Measurements from ENCODE around the gene NHP2.
"Not testable (repeated sequence)": the region's sequence is repeated elsewhere in the genome, so short reads cannot be mapped to it uniquely, and the experiment has no call there.

The NHP2 gene

DNA sequence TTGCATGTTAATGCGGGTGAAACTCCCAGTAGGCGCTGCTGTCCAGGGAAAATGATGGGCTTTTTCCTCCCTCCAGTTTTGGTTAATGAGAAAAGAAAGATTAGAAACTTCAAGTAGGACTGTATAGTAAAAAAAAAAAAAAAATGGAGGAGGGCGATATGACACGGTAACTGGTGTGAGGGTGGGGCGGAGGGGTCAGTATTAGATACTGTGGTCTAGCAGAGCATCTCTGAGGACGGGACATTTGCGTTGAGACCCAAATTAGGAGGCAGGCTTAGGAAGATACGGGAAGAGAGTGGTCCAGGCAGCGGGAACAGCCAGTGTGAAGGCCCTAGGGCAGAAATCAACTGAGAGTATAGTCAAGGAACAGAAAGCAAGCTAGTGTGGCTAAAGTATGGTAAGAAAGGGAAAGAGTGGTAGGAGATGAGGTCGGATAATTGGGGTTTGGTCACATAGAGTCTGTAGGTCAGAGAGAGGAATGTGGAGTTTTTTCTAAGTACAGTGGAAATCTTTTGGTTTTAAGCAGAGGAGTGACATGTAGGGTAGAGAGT lies 22.2 kb downstream of the NHP2 start:
- in situ Hi-C loops (cut with MboI; ENCODE audit: low sequenced_read_pairs): no loop called here

- in situ Hi-C loops (cut with MboI; ENCODE audit: low sequenced_read_pairs): no loop called here
These were observed 22.9 kb downstream of the NHP2 start, which contains the start of gene RMND5B for GRCh38 chr5:178130576-178131445. TSS of gene RMND5B (plus strand) at chr5:178131014. CDS start at chr5:178138120, 7,106 bp downstream.

- in situ Hi-C loops (cut with MboI; ENCODE audit: low sequenced_read_pairs): not testable (repeated sequence)
These were observed 23.5 kb downstream of the NHP2 start for GRCh38 chr5:178130234-178130575.

GRCh38 chr5:178129296-178129695 lies 24.4 kb downstream of the NHP2 start:
- in situ Hi-C loops (cut with MboI; ENCODE audit: low sequenced_read_pairs): no loop called here

DNA sequence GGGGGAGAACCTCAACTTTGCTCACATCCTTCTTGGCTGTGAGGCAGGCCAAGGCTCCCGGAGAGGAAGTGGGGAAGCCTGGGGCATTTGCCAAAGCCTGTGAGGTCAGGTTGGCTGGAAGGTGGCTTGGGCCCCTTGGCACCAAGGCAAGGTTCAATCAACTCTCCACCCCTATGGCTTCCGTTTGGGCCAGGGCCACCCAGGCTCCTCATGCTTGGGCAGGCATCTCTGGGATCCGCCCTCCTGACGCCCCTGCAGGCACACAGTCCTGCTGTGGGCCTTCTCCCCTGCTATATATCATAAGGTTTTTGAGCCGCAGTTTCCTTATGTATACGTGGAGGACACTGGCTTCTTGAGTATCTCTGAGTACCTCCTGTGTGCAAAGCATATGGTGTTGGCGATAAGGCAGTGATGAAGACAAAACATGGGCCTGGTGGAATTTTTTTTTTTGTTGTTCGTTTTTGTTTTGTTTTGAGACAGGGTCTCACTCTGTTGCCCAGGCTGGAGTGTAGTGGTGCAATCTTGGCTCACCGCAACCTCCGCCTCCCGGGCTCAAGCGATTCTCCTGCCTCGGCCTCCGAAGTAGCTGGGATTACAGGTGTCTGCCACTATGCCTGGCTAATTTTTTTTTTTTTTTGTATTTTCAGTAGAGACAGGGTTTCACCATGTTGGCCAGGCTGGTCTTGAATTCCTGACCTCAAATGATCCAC lies 26.2 kb downstream of the NHP2 start:
- in situ Hi-C loops (cut with MboI; ENCODE audit: low sequenced_read_pairs): not testable (repeated sequence)

- in situ Hi-C loops (cut with MboI; ENCODE audit: low sequenced_read_pairs): no loop called here
These were observed 27.1 kb downstream of the NHP2 start for GRCh38 chr5:178126556-178126955.

DNA sequence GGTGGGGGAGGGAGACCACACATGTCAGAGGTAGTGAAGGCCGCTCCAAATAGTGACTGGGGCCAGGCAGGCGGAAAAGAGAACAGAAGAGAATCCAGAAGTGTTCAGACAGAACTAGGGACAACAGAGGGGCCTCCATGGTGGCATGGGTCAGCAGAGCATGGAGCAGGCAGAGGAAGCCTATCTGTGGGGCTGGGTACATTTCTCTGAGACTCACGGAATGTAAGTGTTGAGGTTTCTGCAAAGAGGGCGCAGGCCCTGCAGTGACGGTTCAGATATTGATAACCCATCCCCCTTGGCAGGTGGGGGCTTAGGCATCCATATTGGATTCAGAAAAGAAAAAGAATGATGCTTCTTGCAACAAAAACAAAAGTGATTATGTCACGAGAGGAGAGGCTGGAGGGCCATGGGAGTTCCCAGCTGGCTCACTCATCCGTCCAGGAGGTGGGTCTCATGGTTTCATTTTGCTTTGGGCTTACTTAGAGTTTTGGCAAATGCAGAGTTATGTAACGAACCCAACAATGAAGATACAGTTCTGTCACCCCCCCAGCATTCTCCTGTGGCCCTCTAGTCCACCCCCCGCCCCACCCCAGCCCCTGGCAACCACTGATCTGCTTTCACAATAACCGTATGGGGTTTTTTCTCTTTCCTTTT lies 28.3 kb downstream of the NHP2 start:
- in situ Hi-C loops (cut with MboI; ENCODE audit: low sequenced_read_pairs): no loop called here

GRCh38 chr5:178123966-178124925 lies 29.4 kb downstream of the NHP2 start:
- in situ Hi-C loops (cut with MboI; ENCODE audit: low sequenced_read_pairs): no loop called here

GRCh38 chr5:178123094-178123965 lies 30.4 kb downstream of the NHP2 start:
- in situ Hi-C loops (cut with MboI; ENCODE audit: low sequenced_read_pairs): no loop called here

GRCh38 chr5:178122346-178122745 lies 31.3 kb downstream of the NHP2 start:
- in situ Hi-C loops (cut with MboI; ENCODE audit: low sequenced_read_pairs): no loop called here

DNA sequence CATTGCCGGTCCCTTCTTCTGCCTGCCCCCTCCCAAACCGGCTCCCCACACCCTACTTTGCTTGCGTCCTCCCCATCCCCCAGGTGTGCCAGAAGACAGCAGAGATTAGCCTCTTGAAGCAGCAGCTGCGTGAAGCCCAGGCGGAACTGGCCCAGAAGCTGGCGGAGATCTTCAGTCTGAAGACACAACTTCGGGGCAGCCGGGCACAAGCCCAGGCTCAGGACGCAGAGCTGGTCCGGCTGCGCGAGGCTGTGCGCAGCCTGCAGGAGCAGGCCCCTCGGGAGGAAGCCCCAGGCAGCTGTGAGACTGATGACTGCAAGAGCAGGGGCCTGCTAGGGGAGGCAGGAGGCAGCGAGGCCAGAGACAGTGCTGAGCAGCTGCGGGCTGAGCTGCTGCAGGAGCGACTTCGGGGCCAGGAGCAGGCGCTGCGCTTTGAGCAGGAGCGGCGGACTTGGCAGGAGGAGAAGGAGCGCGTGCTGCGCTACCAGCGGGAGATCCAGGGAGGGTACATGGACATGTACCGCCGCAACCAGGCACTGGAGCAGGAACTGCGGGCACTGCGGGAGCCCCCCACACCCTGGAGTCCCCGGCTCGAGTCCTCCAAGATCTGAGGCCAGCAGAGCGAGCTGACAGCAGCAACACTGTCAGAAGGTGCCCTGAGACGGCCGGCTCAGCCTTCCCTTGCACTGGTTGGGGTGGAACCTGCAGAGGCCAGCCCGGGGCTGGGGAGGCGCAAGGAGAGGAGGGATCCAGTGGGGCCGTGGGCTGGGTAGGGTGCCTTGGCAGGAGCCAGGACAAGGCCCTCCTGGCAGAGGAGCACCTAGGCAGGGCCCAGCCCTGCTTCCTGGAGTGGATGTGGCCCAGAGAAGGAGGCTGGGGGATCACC lies 32.1 kb downstream of the NHP2 start:
- in situ Hi-C loops (cut with MboI; ENCODE audit: low sequenced_read_pairs): no loop called here

DNA sequence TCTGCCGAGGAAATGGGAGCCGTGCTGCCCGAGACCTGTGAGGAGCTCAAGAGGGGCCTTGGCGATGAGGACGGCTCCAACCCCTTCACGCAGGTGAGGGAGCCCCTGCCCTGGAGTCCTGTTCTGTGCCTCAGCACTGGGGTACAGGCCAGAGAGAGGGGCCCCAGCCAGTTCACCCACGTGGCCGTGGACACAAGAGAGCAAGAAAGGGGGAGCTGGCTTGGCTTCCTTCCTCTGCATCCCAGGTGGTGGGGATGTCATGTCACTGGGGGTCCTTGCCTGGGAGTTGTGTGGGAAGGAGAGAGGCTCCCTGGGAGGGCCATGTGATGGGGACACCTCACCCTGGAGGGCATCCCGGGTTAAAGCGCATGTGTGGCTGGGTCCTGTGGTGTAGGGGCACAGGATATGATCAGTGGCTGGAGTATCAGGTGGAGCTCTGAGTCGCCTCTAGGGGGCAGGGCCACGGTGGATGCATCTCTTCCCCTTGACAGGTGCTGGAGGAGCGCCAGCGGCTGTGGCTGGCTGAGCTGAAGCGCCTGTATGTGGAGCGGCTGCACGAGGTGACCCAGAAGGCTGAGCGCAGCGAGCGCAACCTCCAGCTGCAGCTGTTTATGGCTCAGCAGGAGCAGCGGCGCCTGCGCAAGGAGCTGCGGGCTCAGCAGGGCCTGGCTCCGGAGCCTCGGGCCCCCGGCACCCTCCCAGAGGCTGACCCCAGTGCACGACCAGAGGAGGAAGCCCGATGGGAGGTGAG lies 32.9 kb downstream of the NHP2 start:
- in situ Hi-C loops (cut with MboI; ENCODE audit: low sequenced_read_pairs): no loop called here

DNA sequence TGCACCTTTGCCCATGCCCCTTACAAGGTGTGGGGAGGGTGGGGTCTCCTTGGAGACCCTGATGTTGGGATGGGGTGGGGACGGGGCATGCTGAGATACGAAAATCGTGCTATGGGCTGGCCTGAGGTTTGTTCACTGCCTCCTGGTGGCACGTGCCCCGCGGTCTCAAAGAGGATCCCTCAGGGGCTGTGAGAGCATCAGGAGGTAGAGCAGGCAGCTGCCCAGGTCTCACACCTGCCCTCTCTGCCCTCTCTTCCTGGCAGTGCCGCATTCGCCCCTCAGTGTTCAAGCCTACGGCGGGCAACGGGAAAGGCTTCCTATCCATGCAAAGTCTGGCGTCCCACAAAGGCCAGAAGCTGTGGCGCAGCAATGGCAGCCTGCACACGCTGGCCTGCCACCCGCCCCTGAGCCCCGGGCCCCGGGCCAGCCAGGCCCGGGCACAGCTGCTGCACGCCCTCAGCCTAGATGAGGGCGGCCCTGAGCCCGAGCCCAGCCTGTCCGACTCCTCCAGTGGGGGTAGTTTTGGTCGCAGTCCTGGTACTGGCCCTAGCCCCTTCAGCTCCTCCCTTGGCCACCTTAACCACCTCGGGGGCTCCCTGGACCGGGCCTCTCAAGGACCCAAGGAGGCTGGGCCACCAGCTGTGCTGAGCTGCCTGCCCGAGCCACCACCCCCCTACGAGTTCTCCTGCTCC lies 33.6 kb downstream of the NHP2 start:
- in situ Hi-C loops (cut with MboI; ENCODE audit: low sequenced_read_pairs): no loop called here

GRCh38 chr5:178117923-178118701 lies 35.6 kb downstream of the NHP2 start:
- in situ Hi-C loops (cut with MboI; ENCODE audit: low sequenced_read_pairs): no loop called here

- in situ Hi-C loops (cut with MboI; ENCODE audit: low sequenced_read_pairs): no loop called here
These were observed 37.4 kb downstream of the NHP2 start for GRCh38 chr5:178116143-178116885.

DNA sequence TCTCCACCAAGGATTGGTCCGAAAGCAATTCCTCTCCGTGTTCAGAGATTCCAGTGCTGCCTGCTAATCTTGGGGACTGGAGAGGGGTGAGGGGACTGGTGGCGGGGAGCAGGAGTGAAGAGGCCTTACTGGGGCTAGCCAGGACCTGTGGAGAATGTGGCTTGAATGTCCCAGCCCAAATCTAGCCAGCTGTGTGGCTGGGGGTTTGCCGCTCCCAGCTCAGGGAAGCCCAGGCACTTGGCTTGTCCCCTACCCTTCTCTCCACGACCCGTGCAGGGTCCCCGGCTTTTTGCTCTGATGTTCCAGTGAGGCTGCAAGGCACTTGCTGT lies 37.9 kb downstream of the NHP2 start:
- in situ Hi-C loops (cut with MboI; ENCODE audit: low sequenced_read_pairs): no loop called here
